Ishikawa (cell line): ENCODE data around the gene GALNT10.

Experiments
- CEBPB ChIP-seq: IDR thresholded peaks from 2 replicates; pipeline ENCODE4 v1.6.1; 2012
- CREB1 ChIP-seq: IDR thresholded peaks from 2 replicates; pipeline ENCODE4 v1.6.1; 2012; ENCODE audit warnings: low read depth
- EGR1 ChIP-seq: IDR thresholded peaks from 2 replicates; pipeline ENCODE4 v1.6.1; 2012
- EP300 ChIP-seq: IDR thresholded peaks from 2 replicates; pipeline ENCODE4 v1.6.1; 2012; ENCODE audit warnings: borderline replicate concordance
- FOXM1 ChIP-seq: IDR thresholded peaks from 2 replicates; pipeline ENCODE4 v1.6.1; 2012; ENCODE audit warnings: low read depth, borderline replicate concordance
- NFIC ChIP-seq: IDR thresholded peaks from 2 replicates; pipeline ENCODE4 v1.6.1; 2012
- RAD21 ChIP-seq: IDR thresholded peaks from 2 replicates; pipeline ENCODE4 v1.6.1; 2012; ENCODE audit warnings: low read depth
- TAF1 ChIP-seq: IDR thresholded peaks from 2 replicates; pipeline ENCODE4 v1.6.1; 2012; ENCODE audit warnings: low read depth, mild to moderate bottlenecking
- TCF12 ChIP-seq: IDR thresholded peaks from 2 replicates; pipeline ENCODE4 v1.6.1; 2012; ENCODE audit warnings: low read depth
- TEAD4 ChIP-seq: IDR thresholded peaks from 2 replicates; pipeline ENCODE4 v1.6.1; 2012
- YY1 ChIP-seq: IDR thresholded peaks from 2 replicates; pipeline ENCODE4 v1.6.1; 2012; ENCODE audit warnings: low read depth
- ZBTB7A ChIP-seq: IDR thresholded peaks from 2 replicates; pipeline ENCODE4 v1.6.1; 2012; ENCODE audit warnings: low read depth
- TF ChIP-seq, protein P1 (sequence below): IDR thresholded peaks from 2 replicates; pipeline ENCODE4 v1.6.1; 2012
- TF ChIP-seq, protein P2 (sequence below): IDR thresholded peaks from 2 replicates; pipeline ENCODE4 v1.6.1; 2012; ENCODE audit warnings: low read depth, mild to moderate bottlenecking
- TF ChIP-seq, protein P3 (sequence below): IDR thresholded peaks from 2 replicates; pipeline ENCODE4 v1.6.1; 2012

The GALNT10 gene

DNA sequence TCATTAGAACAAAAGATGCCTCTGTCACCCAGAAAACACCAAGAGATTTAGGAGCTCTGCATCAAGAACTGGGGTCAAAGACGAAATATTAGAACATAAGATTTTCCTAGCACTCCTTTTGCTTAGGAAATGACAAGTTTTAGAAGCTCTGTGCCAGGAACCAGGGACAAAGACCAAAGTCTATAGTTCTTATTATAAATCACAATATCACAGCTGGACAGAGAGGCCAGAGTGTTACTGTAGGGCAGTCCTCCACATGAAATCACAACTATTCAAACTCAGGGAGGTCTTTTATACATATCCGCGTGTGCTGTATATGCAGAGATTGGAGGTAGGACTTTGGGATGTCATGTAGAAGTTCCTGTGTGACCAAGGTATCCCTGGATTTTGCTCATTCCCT lies 138.5 kb downstream of the GALNT10 start:
- no peak for TF ChIP-seq ZBTB7A
- no peak for TF ChIP-seq EP300
- TF ChIP-seq, protein P1, sequence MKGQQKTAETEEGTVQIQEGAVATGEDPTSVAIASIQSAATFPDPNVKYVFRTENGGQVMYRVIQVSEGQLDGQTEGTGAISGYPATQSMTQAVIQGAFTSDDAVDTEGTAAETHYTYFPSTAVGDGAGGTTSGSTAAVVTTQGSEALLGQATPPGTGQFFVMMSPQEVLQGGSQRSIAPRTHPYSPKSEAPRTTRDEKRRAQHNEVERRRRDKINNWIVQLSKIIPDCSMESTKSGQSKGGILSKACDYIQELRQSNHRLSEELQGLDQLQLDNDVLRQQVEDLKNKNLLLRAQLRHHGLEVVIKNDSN: no peak
- no peak for TF ChIP-seq NFIC
- no peak for TF ChIP-seq EGR1
- TF ChIP-seq, protein P2, sequence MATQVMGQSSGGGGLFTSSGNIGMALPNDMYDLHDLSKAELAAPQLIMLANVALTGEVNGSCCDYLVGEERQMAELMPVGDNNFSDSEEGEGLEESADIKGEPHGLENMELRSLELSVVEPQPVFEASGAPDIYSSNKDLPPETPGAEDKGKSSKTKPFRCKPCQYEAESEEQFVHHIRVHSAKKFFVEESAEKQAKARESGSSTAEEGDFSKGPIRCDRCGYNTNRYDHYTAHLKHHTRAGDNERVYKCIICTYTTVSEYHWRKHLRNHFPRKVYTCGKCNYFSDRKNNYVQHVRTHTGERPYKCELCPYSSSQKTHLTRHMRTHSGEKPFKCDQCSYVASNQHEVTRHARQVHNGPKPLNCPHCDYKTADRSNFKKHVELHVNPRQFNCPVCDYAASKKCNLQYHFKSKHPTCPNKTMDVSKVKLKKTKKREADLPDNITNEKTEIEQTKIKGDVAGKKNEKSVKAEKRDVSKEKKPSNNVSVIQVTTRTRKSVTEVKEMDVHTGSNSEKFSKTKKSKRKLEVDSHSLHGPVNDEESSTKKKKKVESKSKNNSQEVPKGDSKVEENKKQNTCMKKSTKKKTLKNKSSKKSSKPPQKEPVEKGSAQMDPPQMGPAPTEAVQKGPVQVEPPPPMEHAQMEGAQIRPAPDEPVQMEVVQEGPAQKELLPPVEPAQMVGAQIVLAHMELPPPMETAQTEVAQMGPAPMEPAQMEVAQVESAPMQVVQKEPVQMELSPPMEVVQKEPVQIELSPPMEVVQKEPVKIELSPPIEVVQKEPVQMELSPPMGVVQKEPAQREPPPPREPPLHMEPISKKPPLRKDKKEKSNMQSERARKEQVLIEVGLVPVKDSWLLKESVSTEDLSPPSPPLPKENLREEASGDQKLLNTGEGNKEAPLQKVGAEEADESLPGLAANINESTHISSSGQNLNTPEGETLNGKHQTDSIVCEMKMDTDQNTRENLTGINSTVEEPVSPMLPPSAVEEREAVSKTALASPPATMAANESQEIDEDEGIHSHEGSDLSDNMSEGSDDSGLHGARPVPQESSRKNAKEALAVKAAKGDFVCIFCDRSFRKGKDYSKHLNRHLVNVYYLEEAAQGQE: no peak
- TF ChIP-seq, protein P3, sequence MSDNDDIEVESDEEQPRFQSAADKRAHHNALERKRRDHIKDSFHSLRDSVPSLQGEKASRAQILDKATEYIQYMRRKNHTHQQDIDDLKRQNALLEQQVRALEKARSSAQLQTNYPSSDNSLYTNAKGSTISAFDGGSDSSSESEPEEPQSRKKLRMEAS: no peak
- TF ChIP-seq FOXM1: no peak
- TF ChIP-seq TAF1: no peak
- TF ChIP-seq RAD21: no peak
- TF ChIP-seq CEBPB: no peak
- no peak for TF ChIP-seq CREB1
- no peak for TF ChIP-seq TEAD4
- TF ChIP-seq YY1: no peak
- no peak for TF ChIP-seq TCF12

DNA sequence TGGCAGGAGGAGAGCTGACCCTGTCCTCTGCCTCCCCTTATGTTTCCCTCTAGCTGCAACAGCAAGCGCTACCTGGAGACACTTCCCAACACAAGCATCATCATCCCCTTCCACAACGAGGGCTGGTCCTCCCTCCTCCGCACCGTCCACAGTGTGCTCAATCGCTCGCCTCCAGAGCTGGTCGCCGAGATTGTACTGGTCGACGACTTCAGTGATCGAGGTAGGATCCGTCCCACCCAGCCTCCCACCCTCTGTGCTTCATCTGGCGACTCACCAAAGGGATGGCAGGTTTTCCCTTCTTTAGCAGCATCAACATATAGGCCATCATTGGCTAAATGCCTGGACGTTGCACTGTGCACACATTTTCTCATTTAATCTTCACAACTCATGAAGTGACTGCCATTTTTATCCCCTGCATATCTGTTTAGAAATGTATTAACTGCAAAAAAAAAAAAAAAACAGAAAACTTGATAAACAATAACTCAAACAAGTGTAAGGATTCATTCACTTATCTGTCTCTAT lies 139.0 kb downstream of the GALNT10 start:
- TF ChIP-seq TEAD4 (no peak), ZBTB7A (no peak), YY1 (no peak), NFIC (no peak), CEBPB (no peak), FOXM1 (no peak), RAD21 (no peak), TCF12 (no peak), TAF1 (no peak), EP300 (no peak), CREB1 (no peak)
- TF ChIP-seq, protein P2: no peak
- TF ChIP-seq, protein P3: no peak
- TF ChIP-seq, protein P1: no peak

DNA sequence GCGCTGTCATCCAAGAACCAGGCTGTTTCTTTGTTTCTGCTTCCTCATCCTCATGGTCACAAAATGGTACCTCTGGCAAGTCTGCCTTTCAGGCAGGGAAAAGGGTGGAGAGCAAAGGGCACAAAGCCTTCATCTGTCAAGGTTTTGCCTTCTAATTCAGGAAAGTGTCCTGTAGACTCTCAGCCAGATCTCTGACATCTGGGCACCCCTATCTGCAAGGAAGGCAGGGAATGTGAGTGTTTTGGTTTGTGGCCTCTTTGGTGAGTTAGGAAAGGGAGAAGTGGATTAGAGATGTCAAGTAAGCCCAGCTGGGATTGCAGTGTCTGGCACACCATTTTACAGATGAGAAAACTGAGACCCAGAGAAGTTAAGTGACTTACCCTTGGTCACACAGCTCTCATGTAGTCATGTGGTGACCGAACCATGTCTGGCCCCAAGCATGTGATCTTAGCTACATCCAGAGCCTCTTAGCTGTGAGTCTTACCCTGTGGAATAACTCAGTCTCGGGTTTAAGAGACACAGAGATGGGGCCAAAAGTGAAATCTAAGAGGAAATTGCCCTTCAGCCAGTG lies 139.6 kb downstream of the GALNT10 start:
- TF ChIP-seq ZBTB7A: no peak
- TF ChIP-seq TAF1: no peak
- TF ChIP-seq, protein P2: no peak
- no peak for TF ChIP-seq NFIC

DNA sequence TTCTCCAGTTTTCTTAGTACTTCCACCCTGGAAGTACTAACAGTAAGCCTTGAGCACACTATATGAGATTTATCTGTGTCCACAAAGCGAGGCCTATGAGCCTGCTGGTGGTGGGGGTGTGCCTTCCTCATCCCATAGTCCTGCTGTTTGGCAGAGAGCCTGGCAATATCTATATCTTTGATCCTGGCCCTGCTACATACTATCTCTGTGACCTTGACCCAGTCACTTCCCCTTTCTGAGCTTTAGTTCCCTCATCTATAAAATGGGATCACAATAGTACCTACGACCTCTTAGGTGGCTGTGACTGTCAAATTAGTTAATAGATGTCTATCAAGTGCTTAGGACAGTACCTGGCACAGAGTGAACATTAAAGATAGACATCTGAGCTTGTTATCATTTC lies 140.7 kb downstream of the GALNT10 start:
- no peak for TF ChIP-seq EP300
- TF ChIP-seq, protein P1: no peak
- no peak for TF ChIP-seq CREB1
- TF ChIP-seq NFIC: no peak
- no peak for TF ChIP-seq TCF12
- no peak for TF ChIP-seq EGR1
- TF ChIP-seq CEBPB: no peak
- TF ChIP-seq TEAD4: no peak
- no peak for TF ChIP-seq TAF1
- TF ChIP-seq, protein P2: no peak
- no peak for TF ChIP-seq ZBTB7A
- TF ChIP-seq YY1: no peak
- TF ChIP-seq, protein P3: no peak
- TF ChIP-seq RAD21: no peak
- TF ChIP-seq FOXM1: no peak
